Endothelial cell of umbilical vein (primary cell): ENCODE measurements around the gene CAMKMT. TPM values are rescaled to one million over a fixed set of nuclear protein-coding genes. Genes with fewer than 3 reads are reported as not detected.

Experiments used
- BruUV-seq: library from RNA; stranded (reverse); fragments of 400-500 nt; replicated peaks from 2 replicates; lab custom pipeline; 2021; lab: Mats Ljungman, UMichigan
- CTCF ChIA-PET: fragments of 300-600, 350-600 bp; sonication (Branson Sonifier 250); formaldehyde crosslinking; loops from one replicate; lab custom pipeline; 2021; ENCODE audit warnings: antibody characterized with exemption, inconsistent platforms; lab: Charles Lee
- POLR2A ChIA-PET: fragments of 300-600, 350-600 bp; sonication (Branson Sonifier 250); formaldehyde crosslinking; loops from one replicate; lab custom pipeline; 2021; ENCODE audit warnings: antibody characterized with exemption, inconsistent platforms; lab: Charles Lee
- DNase-seq: peaks from one replicate; pipeline ENCODE4 v3.0.0-alpha.2; 2011; ENCODE audit warnings: low read depth, low spot score
- FAIRE-seq: peaks from 2 replicates; lab custom pipeline; 2011; peaks lifted over from hg19 to GRCh38; lab: Jason Lieb, UNC
- H2AFZ ChIP-seq: 2 replicates; pipeline ENCODE4 v1.6.0; 2012; ENCODE audit warnings: low read depth, low read length, control low read depth, inconsistent platforms
- H3K27ac ChIP-seq: 2 replicates; pipeline ENCODE4 v1.5.1; 2011; ENCODE audit warnings: low read depth, mild to moderate bottlenecking, control low read depth, low read length, moderate library complexity; ENCODE audit not compliant: insufficient read depth
- H3K27me3 ChIP-seq, 2 experiments: 2 replicates each; pipeline versions ENCODE4 v1.6.0 to v1.6.1; 2011; ENCODE audit warnings: low read length in 2 of 2, mixed read lengths in 1 of 2; ENCODE audit not compliant: control insufficient read depth in 2 of 2, insufficient read depth in 2 of 2
- H3K36me3 ChIP-seq, 2 experiments: 2 replicates in 1 of 2; 3 replicates in 1 of 2; pipeline ENCODE4 v1.5.1; 2011; ENCODE audit warnings: low read length in 2 of 2, mild to moderate bottlenecking in 1 of 2, moderate library complexity in 1 of 2; ENCODE audit not compliant: control insufficient read depth in 2 of 2, insufficient read depth in 2 of 2; ENCODE audit errors: extremely low read depth in 1 of 2
- H3K4me1 ChIP-seq: 3 replicates; pipeline ENCODE4 v1.5.1; 2011; ENCODE audit warnings: mild to moderate bottlenecking, low read length; ENCODE audit not compliant: control insufficient read depth, insufficient read depth; ENCODE audit errors: extremely low read depth
- H3K4me2 ChIP-seq: 2 replicates; pipeline ENCODE4 v1.6.1; 2011; ENCODE audit warnings: low read length, control low read depth, mixed read lengths; ENCODE audit not compliant: insufficient read depth
- H3K4me3 ChIP-seq, 3 experiments: fragments of 200-600 bp in 1 of 3; sonication (generic), shearing (Covaris generic) in 1 of 3; replicated peaks in 1 of 3; 2 replicates each; pipeline ENCODE4 v1.5.1; 2011 to 2016; ENCODE audit warnings: control low read depth in 3 of 3, low read length in 3 of 3, mild to moderate bottlenecking in 2 of 3, inconsistent platforms in 1 of 3, low read depth in 1 of 3, moderate library complexity in 1 of 3; ENCODE audit not compliant: insufficient read depth in 1 of 3
- H3K79me2 ChIP-seq: 2 replicates; pipeline ENCODE4 v1.6.0; 2012; ENCODE audit warnings: low read length, inconsistent platforms; ENCODE audit not compliant: control insufficient read depth, insufficient read depth
- H3K9ac ChIP-seq: replicated peaks from 2 replicates; pipeline ENCODE3; 2011; ENCODE audit warnings: low read length, control low read depth; ENCODE audit not compliant: insufficient read depth; ENCODE audit errors: extremely low read depth
- H3K9me1 ChIP-seq: replicated peaks from 3 replicates; pipeline ENCODE4 v1.6.0; 2011; ENCODE audit warnings: mild to moderate bottlenecking, low read length; ENCODE audit not compliant: control insufficient read depth, insufficient read depth; ENCODE audit errors: extremely low read depth
- H3K9me3 ChIP-seq: replicated peaks from 2 replicates; pipeline ENCODE4 v1.5.1; 2012; ENCODE audit warnings: low read length, inconsistent platforms; ENCODE audit not compliant: control insufficient read depth, insufficient read depth
- H4K20me1 ChIP-seq: replicated peaks from 2 replicates; pipeline ENCODE3; 2011; ENCODE audit warnings: mild to moderate bottlenecking, low read length; ENCODE audit not compliant: control insufficient read depth, insufficient read depth; ENCODE audit errors: extremely low read depth
- CTCF ChIP-seq, 2 donors: IDR thresholded peaks; 1 replicate in 1 of 2; 2 replicates in 1 of 2; pipeline ENCODE4 v1.5.1; 2011; ENCODE audit warnings: low read length in 2 of 2, mild to moderate bottlenecking in 2 of 2, moderate library complexity in 2 of 2, control low read depth in 1 of 2, inconsistent platforms in 1 of 2, low read depth in 1 of 2; ENCODE audit not compliant: insufficient read depth in 1 of 2; ENCODE audit errors: extremely low read depth in 1 of 2
- JUN ChIP-seq: IDR thresholded peaks from 2 replicates; pipeline ENCODE4 v1.6.1; 2011; ENCODE audit warnings: borderline replicate concordance, low read depth; ENCODE audit not compliant: insufficient read length, insufficient read depth
- dilution Hi-C: fragments of 300-500 bp; cut with MboI; formaldehyde crosslinking; loops from one replicate; pipeline ENCODE4 v1.15.0; 2019; ENCODE audit warnings: low sequenced_read_pairs; ENCODE audit not compliant: extremely low pct_ligation_motif_present
- intact Hi-C: fragments of 100-400 bp; cut with micrococcal nuclease; formaldehyde crosslinking; loops from one replicate; pipeline ENCODE4 v1.10.0; 2022
- polyA plus RNA-seq, 4 experiments: library from polyadenylated mRNA; depleted of rRNA in 3 of 4; stranded (reverse) in 3 of 4; unstranded in 1 of 4; fragments of >200 nt; gene quantifications; 2 replicates each; pipeline versions ENCODE4 v1.2.1 to v1.2.3, GENCODE V29; 2011 to 2012; ENCODE audit warnings: missing spikeins in 1 of 4
- total RNA-seq: library from RNA; stranded (reverse); gene quantifications from 2 replicates; pipeline ENCODE4 v1.2.3, GENCODE V29; 2021

Gene CAMKMT
- total and polyA plus RNA-seq, 2 donors (not counting 3 experiments of a cell fraction or from before 2014, with no cell fraction given): 4.1 to 10.7 TPM

GRCh38 chr2:44745922-44746766 lies 384.4 kb downstream of the CAMKMT start:
- Histone ChIP-seq H3K9ac (no peak overlapping the region), H3K9me1 (no peaks in the 10 kb centered on the region), H3K27ac (no peak overlapping the region), H3K4me1 (no peaks in the 10 kb centered on the region), H3K27me3 (no peaks in the 10 kb centered on the region), H3K4me2 (no peak overlapping the region), H3K4me3 (no peak overlapping the region), H3K36me3 (no peaks in the 10 kb centered on the region), H3K9me3 (no peaks in the 10 kb centered on the region), H2AFZ (no peak overlapping the region), H4K20me1 (no peaks in the 10 kb centered on the region), H3K79me2 (no peaks in the 10 kb centered on the region)
- no peak for DNase-seq
- ChIA-PET CTCF (interaction anchor here (1.0 to 1.4 kb wide), 2 partner anchors 17 to 266 kb away, joined by 3 to 6 read pairs; no protein-coding TSS in a partner anchor), POLR2A (no interaction called here)
- dilution Hi-C loops (no loop called here), intact Hi-C loops (no loop called here)
- no peak for FAIRE-seq
- no TSS peak for BruUV-seq
- no peak for TF ChIP-seq JUN
- no peak for TF ChIP-seq CTCF (IDR thresholded peaks at IDR 0.05; ENCODE audit: extremely low read depth in 1 of 2, insufficient read depth in 1 of 2, low read depth in 1 of 2, low read length in 2 of 2)
